WTC11 (cell line): ENCODE results near the gene PTPRH. TPM values are rescaled to one million over a fixed set of nuclear protein-coding genes. Genes with fewer than 3 reads are reported as not detected.

ENCODE experiments used
- ATAC-seq: fragments of 200-7000 bp; cut with Tn5 transposase; 2 replicates; pipeline ENCODE4 v1.10.0; 2021; ENCODE audit warnings: mild to moderate bottlenecking, moderate library complexity
- CTCF ChIA-PET: fragments of 300-600 bp; sonication (Branson Sonifier 250); formaldehyde crosslinking; loops from one replicate; lab custom pipeline; 2021; ENCODE audit warnings: antibody characterized with exemption; lab: Charles Lee
- POLR2A ChIA-PET: fragments of 350-600 bp; sonication (Branson Sonifier 250); formaldehyde crosslinking; loops from one replicate; lab custom pipeline; 2021; ENCODE audit warnings: antibody characterized with exemption; lab: Charles Lee
- DNase-seq: peaks from one replicate; pipeline ENCODE4 v3.0.0; 2021; ENCODE audit warnings: low spot score
- H3K27ac Mint-ChIP-seq: 2 replicates; pipeline ENCODE4 v1.8.0; 2021; ENCODE audit warnings: mixed read lengths
- H3K27me3 Mint-ChIP-seq: 2 replicates; pipeline ENCODE4 v1.8.0; 2021; ENCODE audit warnings: low read depth, mild to moderate bottlenecking, moderate library complexity, mixed read lengths
- H3K36me3 Mint-ChIP-seq: 2 replicates; pipeline ENCODE4 v1.8.0; 2021; ENCODE audit warnings: mixed read lengths
- H3K4me1 Mint-ChIP-seq: 2 replicates; pipeline ENCODE4 v1.8.0; 2022; ENCODE audit warnings: mixed read lengths
- H3K4me3 Mint-ChIP-seq: 2 replicates; pipeline ENCODE4 v1.8.0; 2021; ENCODE audit warnings: mild to moderate bottlenecking, moderate library complexity, mixed read lengths
- H3K9me3 Mint-ChIP-seq: 2 replicates; pipeline ENCODE4 v1.8.0; 2021; ENCODE audit warnings: mixed read lengths
- ESRRA ChIP-seq: sonication (generic); formaldehyde crosslinking; IDR thresholded peaks from 2 replicates; pipeline ENCODE4 v1.8.1; 2022; ENCODE audit warnings: mild to moderate bottlenecking, missing genetic modification reagents, borderline replicate concordance
- FOXK1 ChIP-seq: sonication (generic); formaldehyde crosslinking; IDR thresholded peaks from 2 replicates; pipeline ENCODE4 v1.8.0; 2022; ENCODE audit warnings: mild to moderate bottlenecking, moderate library complexity, missing genetic modification reagents
- FOXP1 ChIP-seq: sonication (generic); formaldehyde crosslinking; IDR thresholded peaks from 2 replicates; pipeline ENCODE4 v1.8.0; 2022; ENCODE audit warnings: missing genetic modification reagents, mild to moderate bottlenecking, moderate library complexity, borderline replicate concordance
- IRF2 ChIP-seq: sonication (generic); formaldehyde crosslinking; IDR thresholded peaks from 2 replicates; pipeline ENCODE4 v1.8.0; 2022; ENCODE audit warnings: low read depth, missing genetic modification reagents, borderline replicate concordance
- JUN ChIP-seq: sonication (generic); formaldehyde crosslinking; IDR thresholded peaks from 2 replicates; pipeline ENCODE4 v1.8.0; 2023; ENCODE audit warnings: mild to moderate bottlenecking, missing genetic modification reagents
- MAX ChIP-seq: sonication (generic); formaldehyde crosslinking; IDR thresholded peaks from 2 replicates; pipeline ENCODE4 v1.8.0; 2022; ENCODE audit warnings: mild to moderate bottlenecking, missing genetic modification reagents
- NR2C2 ChIP-seq: sonication (generic); formaldehyde crosslinking; IDR thresholded peaks from 2 replicates; pipeline ENCODE4 v1.8.0; 2022; ENCODE audit warnings: mild to moderate bottlenecking, missing genetic modification reagents
- USF1 ChIP-seq: sonication (generic); formaldehyde crosslinking; IDR thresholded peaks from 2 replicates; pipeline ENCODE4 v1.8.0; 2022; ENCODE audit warnings: mild to moderate bottlenecking, missing genetic modification reagents
- ZBTB21 ChIP-seq: sonication (generic); formaldehyde crosslinking; IDR thresholded peaks from 2 replicates; pipeline ENCODE4 v1.8.1; 2023; ENCODE audit warnings: mild to moderate bottlenecking, missing genetic modification reagents, borderline replicate concordance
- ZNF281 ChIP-seq: sonication (generic); formaldehyde crosslinking; IDR thresholded peaks from 2 replicates; pipeline ENCODE4 v1.8.0; 2023; ENCODE audit warnings: mild to moderate bottlenecking, missing genetic modification reagents
- ZNF396 ChIP-seq: fragments of 250-450 bp; sonication (Bioruptor Pico); IDR thresholded peaks from 2 replicates; pipeline ENCODE4 v1.8.0; 2021; ENCODE audit warnings: mild to moderate bottlenecking, moderate library complexity, borderline replicate concordance
- total RNA-seq: library from RNA; stranded (reverse); gene quantifications from 3 replicates; pipeline ENCODE4 v1.2.3, GENCODE V29; 2021
- TF ChIP-seq, protein P1 (sequence below): sonication (generic); formaldehyde crosslinking; IDR thresholded peaks from 2 replicates; pipeline ENCODE4 v1.8.1; 2022; ENCODE audit warnings: mild to moderate bottlenecking, moderate library complexity, missing genetic modification reagents
- TF ChIP-seq, protein P2 (sequence below): sonication (generic); formaldehyde crosslinking; IDR thresholded peaks from 2 replicates; pipeline ENCODE4 v1.8.1; 2023; ENCODE audit warnings: mild to moderate bottlenecking, missing genetic modification reagents, moderate library complexity
- TF ChIP-seq, protein P3 (sequence below): sonication (generic); formaldehyde crosslinking; IDR thresholded peaks from 2 replicates; pipeline ENCODE4 v1.8.1; 2023; ENCODE audit warnings: mild to moderate bottlenecking, missing genetic modification reagents
- TF ChIP-seq, protein P4 (sequence below): sonication (generic); formaldehyde crosslinking; conservative IDR thresholded peaks from 2 replicates; pipeline ENCODE4 v1.8.1; 2023; ENCODE audit warnings: mild to moderate bottlenecking, low read depth, missing genetic modification reagents, moderate library complexity
- TF ChIP-seq, protein P5 (sequence below): fragments of 250-450 bp; sonication (Bioruptor Pico); IDR thresholded peaks from 2 replicates; pipeline ENCODE4 v2.1.2; 2022; ENCODE audit warnings: mild to moderate bottlenecking, moderate library complexity
- TF ChIP-seq, protein P6 (sequence below): fragments of 250-450 bp; sonication (Bioruptor Pico); conservative IDR thresholded peaks from 2 replicates; pipeline ENCODE4 v1.9.0; 2021; ENCODE audit warnings: mild to moderate bottlenecking

PTPRH gene
- total RNA-seq, 1 experiment from 2014 or later = 0.63 TPM

GRCh38 chr19:55147545-55148251 lies 61.6 kb downstream of the PTPRH start:
- ChIA-PET POLR2A (interaction anchor here (0.6 to 2.5 kb wide), 3 partner anchors 8 to 16 kb away, joined by 3 to 11 read pairs (median 10); no protein-coding TSS in a partner anchor), CTCF (interaction anchor here (1.0 to 3.2 kb wide), 10 partner anchors 9 to 320 kb away, joined by 3 to 108 read pairs (median 10); partner anchors contain the start of genes DNAAF3, HSPBP1, KMT5C and SYT5)
- Mint-ChIP-seq H3K27ac (no peak overlapping the region), H3K27me3 (peaks cover 34% of the 10 kb centered on the region), H3K9me3 (peaks cover 7% of the 10 kb centered on the region), H3K4me3 (peak overlapping the region; percentile 18; the same call in 1 of the 2 replicates), H3K4me1 (peaks cover 36% of the 10 kb centered on the region), H3K36me3 (peaks cover 16% of the 10 kb centered on the region)
- DNase-seq (peak; percentile 46), ATAC-seq (no peak)
- TF ChIP-seq, protein P1, sequence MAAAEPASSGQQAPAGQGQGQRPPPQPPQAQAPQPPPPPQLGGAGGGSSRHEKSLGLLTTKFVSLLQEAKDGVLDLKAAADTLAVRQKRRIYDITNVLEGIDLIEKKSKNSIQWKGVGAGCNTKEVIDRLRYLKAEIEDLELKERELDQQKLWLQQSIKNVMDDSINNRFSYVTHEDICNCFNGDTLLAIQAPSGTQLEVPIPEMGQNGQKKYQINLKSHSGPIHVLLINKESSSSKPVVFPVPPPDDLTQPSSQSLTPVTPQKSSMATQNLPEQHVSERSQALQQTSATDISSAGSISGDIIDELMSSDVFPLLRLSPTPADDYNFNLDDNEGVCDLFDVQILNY (CRISPR knock-in tag) = no peak

DNA sequence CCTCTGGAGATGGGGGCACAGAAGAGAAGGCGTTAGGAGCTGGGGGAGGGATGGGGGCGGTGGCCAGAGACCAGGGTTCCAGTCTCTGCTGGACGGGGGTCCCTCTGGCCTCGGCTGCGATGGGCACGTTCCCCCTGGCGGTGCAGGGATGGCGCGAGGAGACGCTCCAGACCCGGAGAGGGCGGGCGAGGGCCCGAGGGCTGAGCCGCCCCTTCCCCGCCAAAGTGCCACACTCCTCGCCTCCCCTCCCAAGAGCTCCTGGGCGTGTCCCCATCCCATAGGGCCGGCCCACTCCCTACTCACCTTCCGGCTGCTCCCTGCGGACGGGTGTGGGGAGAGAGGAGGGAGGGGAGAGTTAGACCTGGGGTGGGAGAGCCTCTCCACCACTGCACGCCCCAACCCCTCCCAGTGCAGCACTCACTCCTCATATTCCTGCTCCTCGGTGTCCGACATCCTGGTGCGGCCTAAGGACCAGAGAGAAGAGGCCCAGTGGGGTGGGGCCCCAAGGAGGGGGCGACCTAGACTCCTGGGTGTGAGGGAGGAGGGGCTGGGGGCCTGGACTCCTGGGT lies 62.5 kb downstream of the PTPRH start:
- POLR2A ChIA-PET = interaction anchor here (0.6 to 2.5 kb wide), 12 partner anchors 9 to 304 kb away, joined by 3 to 11 read pairs (median 3); partner anchors contain the start of genes KMT5C and PPP6R1
- Mint-ChIP-seq H3K27ac (peak overlapping the region; percentile 65; the same call in 1 of the 2 replicates), H3K36me3 (peaks cover 10% of the 10 kb centered on the region), H3K27me3 (peaks cover 30% of the 10 kb centered on the region), H3K4me1 (peaks cover 38% of the 10 kb centered on the region), H3K9me3 (peaks cover 1% of the 10 kb centered on the region), H3K4me3 (peak overlapping the region; percentile 65)
- ATAC-seq (peak; percentile 90), DNase-seq (peak; percentile 89)
- CTCF ChIA-PET = interaction anchor here (0.5 to 3.2 kb wide), 43 partner anchors 8 to 663 kb away, joined by 3 to 108 read pairs (median 4); partner anchors contain the start of genes DNAAF3, EPS8L1, FIZ1 and HSPBP1
- TF ChIP-seq, protein P2, sequence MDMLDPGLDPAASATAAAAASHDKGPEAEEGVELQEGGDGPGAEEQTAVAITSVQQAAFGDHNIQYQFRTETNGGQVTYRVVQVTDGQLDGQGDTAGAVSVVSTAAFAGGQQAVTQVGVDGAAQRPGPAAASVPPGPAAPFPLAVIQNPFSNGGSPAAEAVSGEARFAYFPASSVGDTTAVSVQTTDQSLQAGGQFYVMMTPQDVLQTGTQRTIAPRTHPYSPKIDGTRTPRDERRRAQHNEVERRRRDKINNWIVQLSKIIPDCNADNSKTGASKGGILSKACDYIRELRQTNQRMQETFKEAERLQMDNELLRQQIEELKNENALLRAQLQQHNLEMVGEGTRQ (CRISPR knock-in tag) = 0 out of 2 replicates have a peak, but pooled peaks have one; percentile 20
- TF ChIP-seq FOXP1 (CRISPR knock-in tag) = 0 out of 2 replicates have a peak, but pooled peaks have one; percentile 18
- no peak for TF ChIP-seq IRF2 (CRISPR knock-in tag)
- TF ChIP-seq, protein P3, sequence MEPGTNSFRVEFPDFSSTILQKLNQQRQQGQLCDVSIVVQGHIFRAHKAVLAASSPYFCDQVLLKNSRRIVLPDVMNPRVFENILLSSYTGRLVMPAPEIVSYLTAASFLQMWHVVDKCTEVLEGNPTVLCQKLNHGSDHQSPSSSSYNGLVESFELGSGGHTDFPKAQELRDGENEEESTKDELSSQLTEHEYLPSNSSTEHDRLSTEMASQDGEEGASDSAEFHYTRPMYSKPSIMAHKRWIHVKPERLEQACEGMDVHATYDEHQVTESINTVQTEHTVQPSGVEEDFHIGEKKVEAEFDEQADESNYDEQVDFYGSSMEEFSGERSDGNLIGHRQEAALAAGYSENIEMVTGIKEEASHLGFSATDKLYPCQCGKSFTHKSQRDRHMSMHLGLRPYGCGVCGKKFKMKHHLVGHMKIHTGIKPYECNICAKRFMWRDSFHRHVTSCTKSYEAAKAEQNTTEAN = 0 out of 2 replicates have a peak, but pooled peaks have one; percentile 47
- no peak for TF ChIP-seq ZBTB21 (CRISPR knock-in tag)
- TF ChIP-seq, protein P4, sequence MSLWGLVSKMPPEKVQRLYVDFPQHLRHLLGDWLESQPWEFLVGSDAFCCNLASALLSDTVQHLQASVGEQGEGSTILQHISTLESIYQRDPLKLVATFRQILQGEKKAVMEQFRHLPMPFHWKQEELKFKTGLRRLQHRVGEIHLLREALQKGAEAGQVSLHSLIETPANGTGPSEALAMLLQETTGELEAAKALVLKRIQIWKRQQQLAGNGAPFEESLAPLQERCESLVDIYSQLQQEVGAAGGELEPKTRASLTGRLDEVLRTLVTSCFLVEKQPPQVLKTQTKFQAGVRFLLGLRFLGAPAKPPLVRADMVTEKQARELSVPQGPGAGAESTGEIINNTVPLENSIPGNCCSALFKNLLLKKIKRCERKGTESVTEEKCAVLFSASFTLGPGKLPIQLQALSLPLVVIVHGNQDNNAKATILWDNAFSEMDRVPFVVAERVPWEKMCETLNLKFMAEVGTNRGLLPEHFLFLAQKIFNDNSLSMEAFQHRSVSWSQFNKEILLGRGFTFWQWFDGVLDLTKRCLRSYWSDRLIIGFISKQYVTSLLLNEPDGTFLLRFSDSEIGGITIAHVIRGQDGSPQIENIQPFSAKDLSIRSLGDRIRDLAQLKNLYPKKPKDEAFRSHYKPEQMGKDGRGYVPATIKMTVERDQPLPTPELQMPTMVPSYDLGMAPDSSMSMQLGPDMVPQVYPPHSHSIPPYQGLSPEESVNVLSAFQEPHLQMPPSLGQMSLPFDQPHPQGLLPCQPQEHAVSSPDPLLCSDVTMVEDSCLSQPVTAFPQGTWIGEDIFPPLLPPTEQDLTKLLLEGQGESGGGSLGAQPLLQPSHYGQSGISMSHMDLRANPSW (CRISPR knock-in tag) = no peak
- peak; percentile 63; the same call in 1 of the 2 replicates for TF ChIP-seq FOXK1 (CRISPR knock-in tag)
- TF ChIP-seq MAX (CRISPR knock-in tag) = peak; percentile 79
- 0 out of 2 replicates have a peak, but pooled peaks have one; percentile 16 for TF ChIP-seq ZNF281 (CRISPR knock-in tag)
- TF ChIP-seq JUN = 0 out of 2 replicates have a peak, but pooled peaks have one; percentile 26
- TF ChIP-seq, protein P5, sequence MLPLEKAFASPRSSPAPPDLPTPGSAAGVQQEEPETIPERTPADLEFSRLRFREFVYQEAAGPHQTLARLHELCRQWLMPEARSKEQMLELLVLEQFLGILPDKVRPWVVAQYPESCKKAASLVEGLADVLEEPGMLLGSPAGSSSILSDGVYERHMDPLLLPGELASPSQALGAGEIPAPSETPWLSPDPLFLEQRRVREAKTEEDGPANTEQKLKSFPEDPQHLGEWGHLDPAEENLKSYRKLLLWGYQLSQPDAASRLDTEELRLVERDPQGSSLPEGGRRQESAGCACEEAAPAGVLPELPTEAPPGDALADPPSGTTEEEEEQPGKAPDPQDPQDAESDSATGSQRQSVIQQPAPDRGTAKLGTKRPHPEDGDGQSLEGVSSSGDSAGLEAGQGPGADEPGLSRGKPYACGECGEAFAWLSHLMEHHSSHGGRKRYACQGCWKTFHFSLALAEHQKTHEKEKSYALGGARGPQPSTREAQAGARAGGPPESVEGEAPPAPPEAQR (CRISPR knock-in tag) = no peak
- no peak for TF ChIP-seq ZNF396 (CRISPR knock-in tag)
- no peak for TF ChIP-seq USF1 (CRISPR knock-in tag)
- TF ChIP-seq, protein P6, sequence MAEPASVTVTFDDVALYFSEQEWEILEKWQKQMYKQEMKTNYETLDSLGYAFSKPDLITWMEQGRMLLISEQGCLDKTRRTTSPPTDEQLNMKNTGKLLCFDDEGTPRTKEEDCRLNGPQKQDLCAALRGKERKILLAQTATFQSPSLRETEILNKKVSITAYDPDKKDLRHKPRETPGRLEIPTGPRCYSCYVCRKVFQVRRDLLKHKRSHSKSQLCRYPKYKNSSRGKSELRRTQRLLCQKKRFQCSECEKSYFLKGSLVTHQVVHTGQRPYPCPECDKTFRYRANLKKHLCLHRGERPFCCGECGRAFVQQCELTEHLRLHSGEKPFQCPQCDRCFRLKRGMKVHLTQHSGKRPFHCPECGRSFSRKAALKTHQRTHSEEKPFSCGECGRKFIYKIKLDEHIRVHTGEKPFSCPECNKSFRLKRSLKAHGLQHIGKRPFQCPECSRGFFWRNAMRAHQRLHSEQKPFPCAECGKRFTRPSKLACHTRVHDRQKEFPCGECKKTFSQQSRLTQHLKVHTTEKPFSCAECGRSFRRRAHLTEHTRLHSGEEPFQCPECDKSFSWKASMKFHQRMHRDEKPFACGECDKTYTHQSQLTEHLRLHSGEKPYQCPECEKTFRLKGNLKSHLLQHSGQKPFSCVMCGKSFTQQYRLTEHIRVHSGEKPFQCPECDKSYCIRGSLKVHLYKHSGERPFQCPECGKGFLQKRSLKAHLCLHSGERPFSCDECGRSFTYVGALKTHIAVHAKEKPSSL (CRISPR knock-in tag) = no peak
- no peak for TF ChIP-seq NR2C2 (CRISPR knock-in tag)
- TF ChIP-seq ESRRA (CRISPR knock-in tag) = no peak
